GM12892 (cell line): ENCODE measurements around the gene ERCC2.

Experiments used
- POLR2A ChIP-seq: IDR thresholded peaks from 2 replicates; pipeline ENCODE4 v1.6.1; 2011; ENCODE audit warnings: low read depth, low read length, control low read depth
- TAF1 ChIP-seq: IDR thresholded peaks from 2 replicates; pipeline ENCODE4 v1.6.1; 2011; ENCODE audit warnings: low read depth, mild to moderate bottlenecking, control low read depth, low read length, borderline replicate concordance

GRCh38 chr19:45368127-45368526 lies 2.2 kb downstream of the ERCC2 start:
- TF ChIP-seq TAF1, result no peak
- TF ChIP-seq POLR2A, result no peak
